HEK293T (cell line): ENCODE measurements around the gene SMURF1.

Experiments used
- ARNT ChIP-seq: fragments of 450-650 bp; IDR thresholded peaks from 2 replicates; pipeline ENCODE4 v1.6.1; 2017; ENCODE audit warnings: mild to moderate bottlenecking
- BHLHE40 ChIP-seq: fragments of 450-650 bp; IDR thresholded peaks from 2 replicates; pipeline ENCODE4 v1.6.1; 2016; ENCODE audit warnings: mild to moderate bottlenecking, moderate library complexity, borderline replicate concordance
- FOXA1 ChIP-seq: fragments of 450-650 bp; IDR thresholded peaks from 2 replicates; pipeline ENCODE4 v1.6.1; 2016; ENCODE audit warnings: mild to moderate bottlenecking
- FOXK2 ChIP-seq: fragments of 450-650 bp; IDR thresholded peaks from 2 replicates; pipeline ENCODE4 v1.6.1; 2016; ENCODE audit warnings: mild to moderate bottlenecking
- FOXM1 ChIP-seq: fragments of 450-650 bp; IDR thresholded peaks from 2 replicates; pipeline ENCODE4 v1.6.1; 2017; ENCODE audit warnings: mild to moderate bottlenecking, borderline replicate concordance
- HDGF ChIP-seq: fragments of 450-650 bp; IDR thresholded peaks from 2 replicates; pipeline ENCODE4 v1.6.1; 2017; ENCODE audit warnings: antibody characterized with exemption, borderline replicate concordance
- NFRKB ChIP-seq: fragments of 450-650 bp; IDR thresholded peaks from 2 replicates; pipeline ENCODE4 v1.6.1; 2016; ENCODE audit warnings: mild to moderate bottlenecking, moderate library complexity
- SP1 ChIP-seq: fragments of 450-650 bp; IDR thresholded peaks from 2 replicates; pipeline ENCODE4 v1.6.1; 2017
- SUZ12 ChIP-seq: fragments of 450-650 bp; IDR thresholded peaks from 2 replicates; pipeline ENCODE4 v1.6.1; 2016; ENCODE audit warnings: mild to moderate bottlenecking
- TARDBP ChIP-seq: fragments of 450-650 bp; IDR thresholded peaks from 2 replicates; pipeline ENCODE4 v1.6.1; 2016

DNA sequence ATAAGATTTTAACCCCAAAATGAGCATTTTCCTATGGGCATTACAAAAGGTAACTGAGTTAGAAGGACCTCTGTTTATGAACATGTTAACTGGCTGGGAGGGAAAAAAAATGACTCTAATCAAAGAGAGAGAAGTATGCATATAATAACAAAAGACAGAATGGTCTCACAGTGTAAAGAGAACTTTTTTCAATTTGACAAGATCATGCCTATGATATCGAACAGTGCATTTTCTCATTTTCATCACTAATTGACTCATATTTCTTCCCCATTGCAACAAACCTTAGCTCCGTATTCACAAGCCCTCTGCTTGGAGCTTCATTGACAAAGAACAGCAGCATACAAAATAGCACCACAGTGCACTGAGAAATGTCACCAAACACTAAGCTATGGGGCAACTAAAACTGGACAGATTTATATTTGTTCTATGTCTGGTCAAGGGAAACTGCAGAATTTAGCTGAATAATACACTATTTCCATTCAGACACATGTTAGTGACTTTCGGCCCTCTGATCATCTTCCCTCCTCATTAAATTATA, 45.6 kb downstream of the SMURF1 start:
- no peak for TF ChIP-seq FOXA1
- no peak for TF ChIP-seq FOXM1
- no peak for TF ChIP-seq FOXK2
- TF ChIP-seq SP1 = no peak
- TF ChIP-seq SUZ12 = no peak
- no peak for TF ChIP-seq BHLHE40
- no peak for TF ChIP-seq ARNT
- no peak for TF ChIP-seq NFRKB
- no peak for TF ChIP-seq TARDBP
- TF ChIP-seq HDGF = no peak
